Loucy (cell line): ENCODE measurements around the gene C1QL4.

Experiments
- H2AFZ ChIP-seq: fragments of 200-600 bp; sonication (generic); 2 replicates; pipeline ENCODE4 v1.6.0; 2016; ENCODE audit warnings: antibody characterized with exemption, mild to moderate bottlenecking, low read length, moderate library complexity
- H3F3A ChIP-seq: fragments of 200-600 bp; 2 replicates; pipeline ENCODE4 v1.6.0; 2016; ENCODE audit warnings: antibody characterized with exemption, low read depth, mild to moderate bottlenecking
- H3K27me3 ChIP-seq: fragments of 200-600 bp; sonication (generic); 2 replicates; pipeline ENCODE4 v1.6.1; 2014; ENCODE audit warnings: low read length, mild to moderate bottlenecking; ENCODE audit not compliant: insufficient read depth, poor library complexity, severe bottlenecking
- H3K36me3 ChIP-seq: fragments of 200-600 bp; sonication (generic); 2 replicates; pipeline ENCODE4 v1.6.1; 2016; ENCODE audit warnings: low read length; ENCODE audit not compliant: insufficient read depth
- H3K4me1 ChIP-seq: fragments of 200-600 bp; sonication (generic); 2 replicates; pipeline ENCODE4 v1.5.1; 2014; ENCODE audit warnings: low read length, mild to moderate bottlenecking; ENCODE audit not compliant: insufficient read depth, poor library complexity, severe bottlenecking
- H3K4me2 ChIP-seq: fragments of 200-600 bp; sonication (generic); 2 replicates; pipeline ENCODE4 v1.6.0; 2014; ENCODE audit warnings: antibody characterized with exemption, low read length, low read depth, mild to moderate bottlenecking; ENCODE audit not compliant: poor library complexity, severe bottlenecking
- H3K4me3 ChIP-seq: fragments of 200-600 bp; sonication (generic); 2 replicates; pipeline ENCODE4 v1.5.1; 2014; ENCODE audit warnings: low read length, mild to moderate bottlenecking, mixed read lengths; ENCODE audit not compliant: poor library complexity, severe bottlenecking
- H3K79me2 ChIP-seq: fragments of 200-600 bp; sonication (generic); 2 replicates; pipeline ENCODE4 v1.6.1; 2014; ENCODE audit warnings: low read length; ENCODE audit not compliant: insufficient read depth
- H3K9ac ChIP-seq: fragments of 200-600 bp; sonication (generic); 2 replicates; pipeline ENCODE4 v1.6.0; 2014; ENCODE audit warnings: mild to moderate bottlenecking, low read depth, low read length, moderate library complexity; ENCODE audit not compliant: poor library complexity, severe bottlenecking
- H3K9me2 ChIP-seq: fragments of 200-600 bp; sonication (generic); replicated peaks from 2 replicates; pipeline ENCODE4 v1.6.1; 2016; ENCODE audit warnings: low read depth, low read length, mixed read lengths
- H3K9me3 ChIP-seq: fragments of 200-600 bp; sonication (generic); 2 replicates; pipeline ENCODE4 v1.6.1; 2014; ENCODE audit warnings: mild to moderate bottlenecking, antibody characterized with exemption, low read length, low read depth; ENCODE audit not compliant: insufficient read depth
- H4K20me1 ChIP-seq: fragments of 200-600 bp; sonication (generic); 2 replicates; pipeline ENCODE4 v1.6.0; 2014; ENCODE audit warnings: antibody characterized with exemption, low read length, mild to moderate bottlenecking; ENCODE audit not compliant: insufficient read depth, poor library complexity, severe bottlenecking
- EZH2phosphoT487 ChIP-seq: fragments of 200-600 bp; IDR thresholded peaks from 2 replicates; pipeline ENCODE4 v1.6.1; 2018; ENCODE audit warnings: antibody characterized with exemption, mild to moderate bottlenecking, moderate library complexity, borderline replicate concordance
- TF ChIP-seq, protein P1 (sequence below): fragments of 200-600 bp; sonication (generic); conservative IDR thresholded peaks from 2 replicates; pipeline ENCODE4 v1.5.1; 2014; ENCODE audit warnings: mild to moderate bottlenecking, antibody characterized with exemption, low read length

Gene C1QL4

DNA sequence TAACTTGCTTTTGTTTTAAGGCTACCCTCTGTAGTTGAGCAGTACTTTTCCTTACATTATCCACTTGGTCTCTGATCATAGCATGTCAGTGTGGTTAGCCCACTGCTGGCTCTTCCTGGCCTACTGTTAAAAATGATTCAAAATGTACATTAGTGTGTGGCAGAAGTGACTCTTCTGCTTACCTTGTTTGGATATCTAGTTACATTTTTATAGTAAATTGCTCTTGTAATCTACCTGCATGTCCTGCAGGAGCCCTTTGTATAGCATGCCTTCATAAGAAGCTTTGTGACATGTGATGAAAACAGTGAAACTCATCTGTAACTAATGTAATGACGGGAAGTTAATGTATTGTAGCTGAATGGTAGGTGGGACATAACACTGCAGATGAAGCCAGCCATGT lies 38.4 kb upstream of the C1QL4 start:
- Histone ChIP-seq H3K9me2 (no peaks in the 10 kb centered on the region), H3K79me2 (peaks cover 77% of the 10 kb centered on the region), H3K36me3 (no peaks in the 10 kb centered on the region), H4K20me1 (peaks cover 16% of the 10 kb centered on the region), H3K4me2 (peak overlapping the region; percentile 31), H3K9me3 (no peaks in the 10 kb centered on the region), H3K27me3 (no peaks in the 10 kb centered on the region), H3F3A (no peaks in the 10 kb centered on the region), H3K4me1 (peaks cover 40% of the 10 kb centered on the region), H2AFZ (no peak overlapping the region), H3K4me3 (peak overlapping the region; percentile 29), H3K9ac (no peak overlapping the region)
- TF ChIP-seq EZH2phosphoT487: no peak
- TF ChIP-seq, protein P1, sequence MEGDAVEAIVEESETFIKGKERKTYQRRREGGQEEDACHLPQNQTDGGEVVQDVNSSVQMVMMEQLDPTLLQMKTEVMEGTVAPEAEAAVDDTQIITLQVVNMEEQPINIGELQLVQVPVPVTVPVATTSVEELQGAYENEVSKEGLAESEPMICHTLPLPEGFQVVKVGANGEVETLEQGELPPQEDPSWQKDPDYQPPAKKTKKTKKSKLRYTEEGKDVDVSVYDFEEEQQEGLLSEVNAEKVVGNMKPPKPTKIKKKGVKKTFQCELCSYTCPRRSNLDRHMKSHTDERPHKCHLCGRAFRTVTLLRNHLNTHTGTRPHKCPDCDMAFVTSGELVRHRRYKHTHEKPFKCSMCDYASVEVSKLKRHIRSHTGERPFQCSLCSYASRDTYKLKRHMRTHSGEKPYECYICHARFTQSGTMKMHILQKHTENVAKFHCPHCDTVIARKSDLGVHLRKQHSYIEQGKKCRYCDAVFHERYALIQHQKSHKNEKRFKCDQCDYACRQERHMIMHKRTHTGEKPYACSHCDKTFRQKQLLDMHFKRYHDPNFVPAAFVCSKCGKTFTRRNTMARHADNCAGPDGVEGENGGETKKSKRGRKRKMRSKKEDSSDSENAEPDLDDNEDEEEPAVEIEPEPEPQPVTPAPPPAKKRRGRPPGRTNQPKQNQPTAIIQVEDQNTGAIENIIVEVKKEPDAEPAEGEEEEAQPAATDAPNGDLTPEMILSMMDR: no peak

DNA sequence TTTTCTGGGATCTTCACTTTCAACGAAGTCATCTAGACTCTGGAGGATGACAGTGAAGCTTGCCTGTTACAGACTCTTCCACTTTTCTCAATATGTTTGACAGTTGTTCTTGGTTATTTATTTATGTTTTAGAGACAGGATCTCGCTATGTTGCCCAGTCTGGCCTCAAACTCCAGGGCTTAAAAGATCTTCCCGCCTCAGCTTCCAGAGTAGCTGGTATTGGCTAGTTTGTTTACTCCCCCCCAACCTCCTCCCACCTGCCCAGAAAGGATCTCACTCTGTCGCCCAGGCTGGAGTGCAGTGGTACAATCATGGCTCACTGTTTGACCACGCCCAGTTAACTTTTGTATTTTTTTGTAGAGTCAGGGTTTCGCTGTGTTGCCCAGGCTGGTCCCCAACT lies 33.6 kb upstream of the C1QL4 start:
- H2AFZ ChIP-seq: no peak overlapping the region
- TF ChIP-seq, protein P1: no peak
- no peak for TF ChIP-seq EZH2phosphoT487
- no peak overlapping the region for H3K9ac ChIP-seq
- no peaks in the 10 kb centered on the region for H3K27me3 ChIP-seq
- peak overlapping the region; percentile 92 for H3K4me3 ChIP-seq
- no peaks in the 10 kb centered on the region for H3K36me3 ChIP-seq
- H3F3A ChIP-seq: peaks cover 3% of the 10 kb centered on the region; the same call in 1 of the 2 replicates
- H3K4me2 ChIP-seq: peak overlapping the region; percentile 92
- H3K9me3 ChIP-seq: no peaks in the 10 kb centered on the region
- no peaks in the 10 kb centered on the region for H3K9me2 ChIP-seq
- H3K79me2 ChIP-seq: peaks cover 77% of the 10 kb centered on the region
- peaks cover 67% of the 10 kb centered on the region for H3K4me1 ChIP-seq
- H4K20me1 ChIP-seq: peaks cover 35% of the 10 kb centered on the region

DNA sequence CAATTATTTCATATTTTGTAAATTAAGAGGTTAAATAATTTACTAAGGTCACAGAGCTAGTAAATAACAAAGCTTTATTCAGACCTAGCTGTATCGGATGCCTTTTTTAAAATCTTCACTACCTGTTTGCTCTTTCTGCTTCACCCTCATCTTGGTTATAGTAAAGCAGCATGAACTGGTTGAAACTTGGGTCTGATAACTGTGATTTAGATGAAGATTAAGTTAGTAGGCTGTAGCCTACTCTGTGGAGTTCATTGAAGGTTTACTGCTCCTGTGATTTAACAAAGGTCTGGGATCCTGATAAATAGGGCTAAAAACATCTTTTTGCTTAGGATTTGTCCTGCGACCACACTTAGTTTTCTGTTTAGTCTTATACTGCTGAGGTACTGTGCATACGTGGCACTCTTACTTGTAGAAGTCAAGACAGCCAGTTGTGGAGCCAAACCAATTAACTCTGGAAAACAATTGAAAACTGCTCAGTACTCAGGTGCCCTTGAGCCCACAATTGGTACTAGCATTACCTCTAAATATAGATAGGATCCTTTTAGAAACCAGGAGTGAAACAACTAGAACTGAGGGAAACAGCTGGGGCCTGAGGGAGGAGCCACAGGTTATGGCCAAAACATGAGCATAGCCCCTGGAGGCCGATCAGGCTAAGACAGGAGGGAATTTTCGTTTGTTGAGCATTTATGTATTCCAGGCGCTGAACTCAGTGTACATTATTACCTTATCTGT lies 32.6 kb upstream of the C1QL4 start:
- H2AFZ ChIP-seq: no peak overlapping the region
- no peaks in the 10 kb centered on the region for H3K9me2 ChIP-seq
- H3K9me3 ChIP-seq: no peaks in the 10 kb centered on the region
- peaks cover 66% of the 10 kb centered on the region for H3K4me1 ChIP-seq
- no peaks in the 10 kb centered on the region for H3K36me3 ChIP-seq
- H3K27me3 ChIP-seq: no peaks in the 10 kb centered on the region
- TF ChIP-seq, protein P1: peak; percentile 57
- TF ChIP-seq EZH2phosphoT487: no peak
- peak overlapping the region; percentile 4 for H3K9ac ChIP-seq
- peaks cover 29% of the 10 kb centered on the region for H4K20me1 ChIP-seq
- peaks cover 3% of the 10 kb centered on the region; the same call in 1 of the 2 replicates for H3F3A ChIP-seq
- peak overlapping the region; percentile 92 for H3K4me2 ChIP-seq
- H3K4me3 ChIP-seq: peak overlapping the region; percentile 92
- H3K79me2 ChIP-seq: peaks cover 68% of the 10 kb centered on the region
